ENCODE data around the gene SATB1.
A peak's percentile ranks its signal among the peaks of the same experiment; 100 is the strongest.

The SATB1 gene

GRCh38 chr3:18396428-18396827, 28.7 kb downstream of the SATB1 start:
- no peak for DNase-seq

- DNase-seq, result no peak
Measured at GRCh38 chr3:18394384-18394995, 30.6 kb downstream of the SATB1 start.

GRCh38 chr3:18393906-18394305, 31.2 kb downstream of the SATB1 start:
- DNase-seq, result no peak

GRCh38 chr3:18390024-18390660, 35.0 kb downstream of the SATB1 start:
- no peak for DNase-seq

GRCh38 chr3:18389108-18389733, 35.9 kb downstream of the SATB1 start:
- DNase-seq, result no peak

GRCh38 chr3:18386274-18386890, 38.8 kb downstream of the SATB1 start:
- DNase-seq, result no peak

GRCh38 chr3:18385706-18386105, 39.4 kb downstream of the SATB1 start:
- DNase-seq, result no peak

- no peak for DNase-seq
Measured at GRCh38 chr3:18382760-18383369, 42.3 kb downstream of the SATB1 start.

GRCh38 chr3:18379647-18380046, 45.5 kb downstream of the SATB1 start:
- DNase-seq, result no peak

- DNase-seq, result no peak
Measured at GRCh38 chr3:18378218-18378617, 46.9 kb downstream of the SATB1 start.

GRCh38 chr3:18376682-18377081, 48.5 kb downstream of the SATB1 start:
- DNase-seq, result no peak

- DNase-seq, result no peak
Measured at GRCh38 chr3:18372786-18373405, 52.2 kb downstream of the SATB1 start.

- peak; percentile 60 to 82 for DNase-seq
Measured at GRCh38 chr3:18370672-18371071, 54.5 kb downstream of the SATB1 start.

GRCh38 chr3:18369551-18370185, 55.5 kb downstream of the SATB1 start:
- peak; percentile 87 to 94 for DNase-seq

GRCh38 chr3:18366258-18366657, 58.9 kb downstream of the SATB1 start:
- DNase-seq, result no peak

GRCh38 chr3:18363338-18363737, 61.8 kb downstream of the SATB1 start:
- no peak for DNase-seq

GRCh38 chr3:18357747-18358146, 67.4 kb downstream of the SATB1 start:
- DNase-seq, result no peak

GRCh38 chr3:18355832-18356231, 69.3 kb downstream of the SATB1 start:
- DNase-seq, result no peak

- no peak for DNase-seq
Measured at GRCh38 chr3:18354701-18355100, 70.4 kb downstream of the SATB1 start.

- DNase-seq, result no peak
Measured at GRCh38 chr3:18351823-18352744, 73.1 kb downstream of the SATB1 start.

- DNase-seq, result no peak
Measured at GRCh38 chr3:18351069-18351628, 74.0 kb downstream of the SATB1 start.
